HepG2 (cell line): ENCODE data around the gene PSD4. TPM values are rescaled to one million over a fixed set of nuclear protein-coding genes. Genes with fewer than 3 reads are reported as not detected.

Experiments
- CBX2 ChIP-seq, 2 experiments: fragments of 200-600 bp in 1 of 2; sonication (generic); formaldehyde crosslinking in 1 of 2; IDR thresholded peaks; 2 replicates each; pipeline versions ENCODE4 v1.7.0 to v1.8.1; 2018 to 2022; ENCODE audit warnings: low read depth in 2 of 2, low read length in 1 of 2, mild to moderate bottlenecking in 1 of 2, missing genetic modification reagents in 1 of 2
- CHD4 ChIP-seq: fragments of 200-600 bp; sonication (generic); IDR thresholded peaks from 2 replicates; pipeline ENCODE4 v1.7.0; 2017; ENCODE audit warnings: mild to moderate bottlenecking, low read length, borderline replicate concordance
- IRF2 ChIP-seq: IDR thresholded peaks from 2 replicates; pipeline ENCODE4 v1.6.1; 2018; ENCODE audit warnings: missing genetic modification reagents, missing compliant biosample characterization
- MBNL3 ChIP-seq: fragments of 250-450 bp; sonication (Bioruptor Pico); conservative IDR thresholded peaks from 2 replicates; pipeline ENCODE4 v1.8.0; 2022; ENCODE audit warnings: mild to moderate bottlenecking, inconsistent platforms
- NFE2L1 ChIP-seq: sonication (generic); formaldehyde crosslinking; IDR thresholded peaks from 2 replicates; pipeline ENCODE4 v1.4.0; 2020; ENCODE audit warnings: missing genetic modification reagents, mild to moderate bottlenecking, borderline replicate concordance
- PHF8 ChIP-seq: sonication (generic); formaldehyde crosslinking; IDR thresholded peaks from 2 replicates; pipeline ENCODE4 v1.5.0; 2020; ENCODE audit warnings: missing genetic modification reagents
- POLR2AphosphoS2 ChIP-seq: IDR thresholded peaks from 2 replicates; pipeline ENCODE4 v1.6.1; 2011; ENCODE audit warnings: low read depth, low read length, improper control_type of control experiment
- SALL2 ChIP-seq: sonication (generic); formaldehyde crosslinking; IDR thresholded peaks from 2 replicates; pipeline ENCODE4 v1.8.1; 2023; ENCODE audit warnings: mild to moderate bottlenecking, missing genetic modification reagents, inconsistent platforms
- SMC3 ChIP-seq: IDR thresholded peaks from 2 replicates; pipeline ENCODE4 v1.6.1; 2011; ENCODE audit warnings: low read length, improper control_type of control experiment
- TEAD3 ChIP-seq: optimal IDR thresholded peaks from 2 replicates; pipeline ENCODE3; 2016; ENCODE audit warnings: borderline replicate concordance
- THRA ChIP-seq: sonication (generic); formaldehyde crosslinking; IDR thresholded peaks from 2 replicates; pipeline ENCODE4 v1.4.0; 2020; ENCODE audit warnings: missing genetic modification reagents, borderline replicate concordance
- ZNF207 ChIP-seq: fragments of 450-650 bp; IDR thresholded peaks from 2 replicates; pipeline ENCODE4 v1.6.1; 2016; ENCODE audit warnings: antibody characterized with exemption, borderline replicate concordance
- ZNF329 ChIP-seq: sonication (generic); formaldehyde crosslinking; IDR thresholded peaks from 2 replicates; pipeline ENCODE4 v1.9.0; 2021; ENCODE audit warnings: low read depth, mild to moderate bottlenecking, missing genetic modification reagents
- ZNF33B ChIP-seq: sonication (generic); formaldehyde crosslinking; IDR thresholded peaks from 2 replicates; pipeline ENCODE4 v1.5.1; 2020; ENCODE audit warnings: mild to moderate bottlenecking, missing genetic modification reagents
- ZNF687 ChIP-seq: sonication (generic); formaldehyde crosslinking; IDR thresholded peaks from 2 replicates; pipeline ENCODE4 v1.5.1; 2020; ENCODE audit warnings: mild to moderate bottlenecking, missing genetic modification reagents, moderate library complexity
- ZUFSP ChIP-seq: sonication (generic); formaldehyde crosslinking; IDR thresholded peaks from 2 replicates; pipeline ENCODE4 v1.9.0; 2021; ENCODE audit warnings: missing genetic modification reagents, mild to moderate bottlenecking, borderline replicate concordance
- polyA plus RNA-seq, 8 experiments: library from polyadenylated mRNA; depleted of rRNA in 3 of 8; stranded (reverse) in 7 of 8; unstranded in 1 of 8; fragments of >200 nt; fragmentation: Illumina TruSeq in 4 of 8; extraction: Trizol in 4 of 8; gene quantifications; 2 replicates each; pipeline versions ENCODE4 v1.2.1 to v1.2.3, GENCODE V29; 2011 to 2016; ENCODE audit warnings: low read depth in 4 of 8, missing spikeins in 1 of 8, mixed read lengths in 1 of 8; ENCODE audit not compliant: insufficient read depth in 1 of 8
- total RNA-seq, 5 experiments: library from RNA; depleted of rRNA; stranded (reverse); fragments of >200 nt; fragmentation: Illumina TruSeq; extraction: Trizol; gene quantifications; 2 replicates each; pipeline ENCODE4 v1.2.3, GENCODE V29; 2016; ENCODE audit warnings: low read depth in 1 of 5
- TF ChIP-seq, protein P1 (sequence below): sonication (generic); formaldehyde crosslinking; IDR thresholded peaks from 2 replicates; pipeline ENCODE4 v1.5.0; 2020; ENCODE audit warnings: missing genetic modification reagents

PSD4 gene
- total and polyA plus RNA-seq, 2 of the 13 experiments (the other 11 are each of a cell fraction or from before 2014, with no cell fraction given): 5.8 to 9.4 TPM

DNA sequence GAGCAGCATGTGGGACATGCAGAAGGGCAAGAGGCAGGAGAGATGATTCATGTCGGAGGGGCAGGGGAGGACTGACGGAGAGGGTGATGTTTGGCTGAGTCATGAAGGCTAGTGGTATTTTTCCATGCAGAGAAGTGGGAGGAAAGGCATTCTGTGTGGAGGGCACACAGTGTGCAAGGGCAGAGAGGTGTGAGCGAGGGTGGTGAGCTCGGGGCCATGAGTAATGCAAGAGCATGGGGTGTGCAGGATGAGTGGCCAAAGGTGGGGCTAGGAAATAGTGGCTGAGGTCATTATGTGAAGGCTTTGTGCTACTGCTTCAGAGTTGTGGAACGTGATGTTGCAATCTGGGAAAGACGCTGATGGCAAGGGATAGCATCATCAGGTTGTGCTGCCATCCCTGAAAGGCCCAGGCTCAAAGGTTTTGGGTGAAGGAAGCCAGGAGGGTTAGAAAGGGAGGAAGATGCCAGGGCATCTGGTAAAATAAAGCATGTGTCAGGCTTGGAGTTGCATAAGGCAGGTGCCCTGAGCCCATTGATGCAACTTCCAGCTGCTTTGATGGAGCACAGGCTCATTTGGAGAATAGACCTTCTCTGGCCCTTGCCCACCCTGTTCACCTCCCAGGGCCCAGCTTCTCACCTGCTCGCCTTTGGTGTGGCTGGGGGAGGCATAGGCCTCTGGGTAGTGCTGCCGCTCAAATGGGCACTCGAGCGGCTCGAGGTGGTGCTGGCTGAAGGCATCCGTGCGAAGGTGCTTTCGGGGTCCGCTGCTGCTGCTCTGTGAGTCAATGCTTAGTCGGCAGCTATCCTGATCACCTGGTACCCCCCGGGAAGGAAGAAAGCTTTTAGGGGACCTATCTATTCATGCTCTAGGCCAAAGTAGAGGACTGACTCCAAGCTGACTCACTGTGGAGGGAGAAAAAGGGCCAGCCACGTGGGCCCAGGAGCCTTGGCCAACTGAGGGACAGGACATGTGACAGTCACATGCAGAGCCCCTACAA, 67.4 kb downstream of the PSD4 start (continued):
- TF ChIP-seq ZNF687 (CRISPR knock-in tag) (peak; percentile 53), SALL2 (CRISPR knock-in tag) (peak; percentile 38; the same call in 1 of the 2 replicates), THRA (CRISPR knock-in tag) (0 out of 2 replicates have a peak, but pooled peaks have one; percentile 42), POLR2AphosphoS2 (no peak), ZNF207 (no peak), ZNF329 (CRISPR knock-in tag) (no peak), MBNL3 (CRISPR knock-in tag) (no peak), ZNF33B (CRISPR knock-in tag) (no peak), PHF8 (CRISPR knock-in tag) (no peak), CBX2 (IDR thresholded peaks at IDR 0.05; ENCODE audit: low read depth, low read length) (no peak), CBX2 (CRISPR knock-in tag; IDR thresholded peaks at IDR 0.05; ENCODE audit: low read depth) (no peak), CHD4 (no peak), SMC3 (peak; percentile 38), NFE2L1 (CRISPR knock-in tag) (no peak), TEAD3 (peak; percentile 75), ZUFSP (CRISPR knock-in tag) (no peak), IRF2 (peak; percentile 57; the same call in 1 of the 2 replicates)
- TF ChIP-seq, protein P1, sequence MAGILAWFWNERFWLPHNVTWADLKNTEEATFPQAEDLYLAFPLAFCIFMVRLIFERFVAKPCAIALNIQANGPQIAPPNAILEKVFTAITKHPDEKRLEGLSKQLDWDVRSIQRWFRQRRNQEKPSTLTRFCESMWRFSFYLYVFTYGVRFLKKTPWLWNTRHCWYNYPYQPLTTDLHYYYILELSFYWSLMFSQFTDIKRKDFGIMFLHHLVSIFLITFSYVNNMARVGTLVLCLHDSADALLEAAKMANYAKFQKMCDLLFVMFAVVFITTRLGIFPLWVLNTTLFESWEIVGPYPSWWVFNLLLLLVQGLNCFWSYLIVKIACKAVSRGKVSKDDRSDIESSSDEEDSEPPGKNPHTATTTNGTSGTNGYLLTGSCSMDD (CRISPR knock-in tag): no peak
